GM19023 (cell line): ENCODE data around the gene SLC22A23.

Experiments used
- ATAC-seq: cut with Tn5 transposase; IDR thresholded peaks from one replicate; pipeline ENCODE4 v1.9.1; 2021; ENCODE audit warnings: mild to moderate bottlenecking, moderate library complexity; ENCODE audit not compliant: unreplicated experiment

SLC22A23 gene

GRCh38 chr6:3323148-3323547, 133.7 kb downstream of the SLC22A23 start:
- no peak for ATAC-seq

- no peak for ATAC-seq
These were observed 134.4 kb downstream of the SLC22A23 start for GRCh38 chr6:3322366-3322890.

DNA sequence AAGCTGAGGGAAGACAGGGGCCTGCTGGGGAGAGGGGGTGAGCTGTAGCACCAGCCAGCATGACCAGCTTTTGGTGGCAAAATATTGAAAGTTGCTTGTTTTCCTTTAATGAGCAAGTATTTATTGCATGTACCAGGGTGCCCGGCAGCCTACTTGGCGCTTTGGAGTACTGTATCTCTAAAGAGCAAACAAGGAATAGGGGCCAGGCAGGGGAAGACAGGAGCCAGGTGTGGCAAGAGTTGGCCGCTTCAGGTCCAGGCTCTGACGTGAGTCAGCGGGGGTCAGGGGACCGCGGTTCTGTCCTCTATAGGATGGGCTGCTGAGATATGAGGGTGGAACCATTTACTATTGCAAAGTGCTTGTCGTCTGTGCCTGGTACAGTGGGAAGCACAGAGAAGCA, 135.0 kb downstream of the SLC22A23 start:
- ATAC-seq = no peak

GRCh38 chr6:3321042-3321441, 135.8 kb downstream of the SLC22A23 start:
- no peak for ATAC-seq

DNA sequence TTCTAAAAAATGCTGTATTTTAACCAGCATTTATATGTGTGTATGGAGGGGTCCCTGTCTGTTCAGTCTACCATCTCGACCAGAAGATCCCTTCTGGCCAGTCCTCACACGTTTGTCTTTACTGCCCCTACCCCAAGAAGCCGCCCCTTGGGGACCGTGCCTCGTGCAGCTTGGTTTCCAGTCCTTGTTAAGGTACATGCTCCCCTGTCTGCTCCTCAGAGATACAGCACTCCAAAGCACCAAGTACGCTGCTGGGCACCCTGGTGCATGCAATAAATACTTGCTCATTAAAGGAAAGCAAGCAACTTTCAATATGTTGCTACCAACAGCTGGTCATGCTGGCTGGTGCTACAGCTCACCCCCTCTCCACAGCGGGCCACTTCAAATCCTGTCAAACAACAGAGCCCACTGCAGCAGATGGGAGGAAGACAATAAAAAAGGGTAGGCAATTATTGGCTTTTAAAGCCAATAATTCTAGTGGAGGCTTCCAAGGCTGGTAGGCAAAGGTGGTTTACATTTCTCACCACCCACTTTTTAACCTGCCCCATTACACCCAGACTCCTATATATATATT, 136.5 kb downstream of the SLC22A23 start:
- ATAC-seq = no peak

GRCh38 chr6:3319610-3320200, 137.1 kb downstream of the SLC22A23 start:
- no peak for ATAC-seq

GRCh38 chr6:3318821-3319540, 137.9 kb downstream of the SLC22A23 start:
- no peak for ATAC-seq

DNA sequence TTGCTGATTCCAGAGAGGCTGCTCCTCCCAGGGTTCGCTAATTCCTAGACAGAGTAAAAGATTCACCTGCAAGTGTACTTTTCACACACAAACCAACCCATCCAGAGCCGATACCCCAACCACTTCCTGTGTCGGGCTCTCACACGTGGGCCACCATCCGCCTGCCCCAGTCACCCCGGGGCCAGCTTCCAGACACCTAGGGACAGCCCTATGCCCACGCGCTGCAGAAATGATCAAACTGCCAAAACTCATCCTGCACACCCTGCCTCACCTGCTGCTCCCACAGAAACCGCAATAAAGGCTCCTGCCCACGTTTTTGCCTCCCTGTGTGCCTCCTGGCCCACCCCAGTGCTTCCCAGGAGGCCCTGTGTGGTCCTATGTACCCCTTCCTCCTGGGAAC, 138.6 kb downstream of the SLC22A23 start:
- no peak for ATAC-seq

- ATAC-seq = no peak
These were observed 139.1 kb downstream of the SLC22A23 start for GRCh38 chr6:3317741-3318211.

GRCh38 chr6:3316818-3317217, 140.0 kb downstream of the SLC22A23 start:
- ATAC-seq = no peak

DNA sequence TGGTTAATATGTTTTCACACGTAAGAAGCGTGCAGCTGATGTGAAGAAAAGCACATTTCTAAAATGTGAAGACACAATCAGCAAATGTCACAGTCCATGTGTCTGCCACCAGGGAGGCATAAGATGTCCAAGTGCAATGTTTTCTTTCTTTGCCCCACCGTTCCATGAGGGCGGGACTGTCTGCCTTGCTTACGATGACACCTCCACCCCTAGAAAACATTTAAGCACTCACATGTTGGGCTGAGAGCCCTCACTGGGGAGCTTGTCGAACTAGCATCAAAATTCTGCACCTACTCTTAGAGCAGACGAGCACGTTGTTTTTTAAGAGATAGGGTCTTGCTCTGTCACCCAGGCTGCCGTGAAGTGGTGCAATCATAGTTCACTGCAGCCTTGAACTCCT, 140.5 kb downstream of the SLC22A23 start:
- no peak for ATAC-seq

DNA sequence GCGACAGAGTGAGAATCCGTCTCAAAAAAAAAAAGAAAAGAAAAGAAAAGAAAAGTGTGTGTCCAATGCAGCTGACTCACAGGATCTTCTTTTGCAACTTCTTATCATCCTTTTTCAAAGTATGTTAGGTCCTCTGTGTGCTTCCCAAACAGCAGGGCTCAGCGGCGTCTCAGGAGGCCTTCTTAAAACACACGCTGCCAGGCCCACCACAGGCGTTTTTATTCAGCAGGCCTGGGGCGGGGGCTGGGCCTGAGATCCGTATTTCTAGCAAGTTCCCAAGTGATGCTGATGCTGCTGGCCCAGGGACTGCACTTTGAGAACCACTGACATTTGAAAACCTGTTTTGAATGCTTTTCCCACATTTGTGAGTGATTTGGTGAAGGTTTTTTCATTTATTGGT, 141.0 kb downstream of the SLC22A23 start:
- no peak for ATAC-seq

DNA sequence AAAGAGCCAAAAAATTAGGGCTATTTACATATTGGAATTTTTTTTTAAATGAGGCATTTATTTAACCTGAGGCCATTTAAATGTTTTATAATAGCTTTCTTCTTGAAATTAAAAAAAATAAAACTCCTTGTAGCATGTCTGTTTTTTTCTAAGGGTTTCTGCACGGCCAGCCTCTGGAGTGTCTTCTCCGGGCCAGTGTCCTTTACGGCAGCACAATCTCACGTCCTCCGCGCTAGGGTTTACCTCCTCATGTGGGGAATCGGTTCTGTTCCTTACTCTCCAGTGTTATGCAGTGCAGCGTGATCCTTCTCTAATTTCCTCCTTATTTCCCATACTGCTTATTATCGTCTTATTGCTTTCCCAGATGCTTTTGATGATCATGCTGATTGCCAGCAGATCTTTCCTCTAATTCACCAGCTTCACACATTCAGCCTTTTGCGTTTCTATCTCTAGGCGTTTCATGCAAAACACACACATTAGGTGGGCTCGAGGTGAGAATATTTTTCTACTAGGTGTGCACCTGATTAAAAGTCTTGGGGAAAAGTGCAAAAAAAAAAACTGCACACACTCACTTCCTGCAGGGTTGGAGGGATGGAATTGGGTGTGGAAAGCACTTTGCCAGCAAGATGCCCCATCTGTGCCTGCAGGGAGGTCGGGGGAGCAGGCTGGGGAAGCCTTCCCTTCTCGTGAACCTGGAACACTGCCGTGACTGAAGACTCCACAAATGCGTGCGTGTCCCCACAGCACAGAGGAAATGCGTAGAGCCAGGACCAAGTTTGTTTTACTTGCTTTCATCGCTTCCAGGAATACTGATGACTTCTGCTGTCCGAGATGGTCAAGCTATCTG, 142.0 kb downstream of the SLC22A23 start:
- ATAC-seq = no peak

DNA sequence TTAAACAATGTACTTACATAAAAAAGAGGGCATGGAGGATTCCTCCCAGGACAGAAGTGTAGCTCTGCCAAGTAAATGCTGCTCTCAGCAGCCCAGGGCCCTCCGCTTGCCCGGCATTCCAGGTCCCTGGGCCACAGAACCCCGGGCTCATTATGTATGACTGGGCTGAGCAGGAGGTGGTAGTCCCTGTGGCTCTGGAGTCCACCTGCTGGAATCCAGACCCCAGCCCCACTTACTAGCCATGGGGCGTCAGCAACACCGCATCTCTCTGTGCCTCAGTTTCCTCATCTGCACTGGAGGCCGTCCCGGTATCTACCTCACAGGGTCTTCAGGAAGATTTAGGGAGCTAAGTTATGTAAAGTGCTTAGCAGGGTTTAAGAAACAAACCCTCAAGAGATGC, 142.7 kb downstream of the SLC22A23 start:
- no peak for ATAC-seq

- ATAC-seq = no peak
These were observed 144.1 kb downstream of the SLC22A23 start for GRCh38 chr6:3312604-3313231.

DNA sequence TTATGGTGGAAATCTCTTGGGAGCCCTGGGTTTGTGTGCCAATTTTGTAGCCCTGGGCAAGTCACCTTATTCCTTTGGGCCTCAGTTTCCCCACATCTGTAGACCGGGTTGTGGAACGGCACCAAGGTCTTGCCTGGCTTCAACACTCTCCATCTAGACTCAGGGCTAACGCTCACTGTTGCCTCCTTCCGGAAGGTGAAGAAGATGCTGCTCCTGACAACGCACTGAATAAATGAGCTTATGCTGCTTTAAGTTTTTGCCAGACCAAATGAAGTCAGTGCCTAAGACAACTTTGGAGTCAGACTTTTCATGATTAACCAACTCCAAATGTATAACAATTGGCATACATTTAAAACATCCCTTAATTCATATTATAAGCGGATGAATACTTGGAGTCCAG, 145.0 kb downstream of the SLC22A23 start:
- no peak for ATAC-seq

GRCh38 chr6:3310703-3311102, 146.1 kb downstream of the SLC22A23 start:
- ATAC-seq = no peak

GRCh38 chr6:3310051-3310448, 146.8 kb downstream of the SLC22A23 start:
- ATAC-seq = no peak

DNA sequence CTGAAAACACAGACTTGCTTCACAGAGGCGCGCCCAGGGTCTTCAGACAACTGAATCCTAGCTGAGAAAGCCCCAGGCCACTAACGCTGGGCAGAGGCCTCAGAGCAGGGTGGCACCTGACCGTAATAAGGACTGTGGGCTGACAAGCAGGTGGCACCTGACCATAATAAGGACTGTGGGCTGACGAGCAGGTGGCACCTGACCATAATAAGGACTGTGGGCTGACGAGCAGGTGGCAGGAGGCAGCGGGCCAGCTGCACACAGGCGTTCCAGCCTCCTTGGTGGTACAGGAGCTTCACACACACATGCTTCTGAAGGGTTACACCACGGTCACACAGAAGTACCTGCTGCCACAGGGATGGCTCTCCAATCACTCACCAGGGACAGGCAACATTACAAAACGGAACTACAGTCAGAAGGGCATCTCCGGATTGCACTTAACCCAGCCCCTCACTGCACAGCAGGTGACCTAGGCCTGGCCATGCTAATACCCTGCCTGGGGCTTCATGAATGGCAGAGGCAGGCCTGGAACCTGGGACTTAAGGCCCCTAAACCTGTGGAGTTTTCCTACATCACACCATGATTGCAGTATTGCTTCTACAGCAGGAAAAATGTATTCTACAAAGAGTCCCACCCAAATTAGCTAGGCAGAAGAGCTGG, 147.3 kb downstream of the SLC22A23 start:
- no peak for ATAC-seq

GRCh38 chr6:3308106-3308505, 148.7 kb downstream of the SLC22A23 start:
- ATAC-seq = no peak
